H1 (cell line): Measurements from ENCODE around the gene EPN2. TPM values are rescaled to one million over a fixed set of nuclear protein-coding genes. Genes with fewer than 3 reads are reported as not detected.

Experiments
- CTCF ChIA-PET: fragments of 300-600 bp; sonication (Branson Sonifier 250); formaldehyde crosslinking; loops from one replicate; lab custom pipeline; 2021; ENCODE audit not compliant: partially characterized antibody; lab: Charles Lee
- POLR2A ChIA-PET: fragments of 300-600 bp; sonication (Branson Sonifier 250); formaldehyde crosslinking; loops from one replicate; lab custom pipeline; 2021; ENCODE audit warnings: inconsistent platforms; ENCODE audit not compliant: partially characterized antibody; lab: Charles Lee
- DNase-seq, 2 experiments: peaks; one replicate each; pipeline versions ENCODE4 v3.0.0 to v3.0.0-alpha.2; 2010 to 2022; ENCODE audit warnings: low spot score in 2 of 2, low read depth in 1 of 2, mixed read lengths in 1 of 2
- FAIRE-seq: peaks from 2 replicates; lab custom pipeline; 2011; peaks lifted over from hg19 to GRCh38; lab: Jason Lieb, UNC
- H2AFZ ChIP-seq: 2 replicates; pipeline ENCODE4 v1.8.1; 2012; ENCODE audit warnings: low read length, inconsistent platforms
- H2AK5ac ChIP-seq: 2 replicates; pipeline ENCODE4 v1.6.1; 2013; ENCODE audit warnings: low read depth, low read length
- H2BK120ac ChIP-seq: replicated peaks from 2 replicates; pipeline ENCODE3; 2013; ENCODE audit warnings: low read depth, low read length, inconsistent platforms
- H2BK12ac ChIP-seq: 2 replicates; pipeline ENCODE4 v1.6.1; 2013; ENCODE audit warnings: low read depth, low read length
- H2BK15ac ChIP-seq: 2 replicates; pipeline ENCODE4 v1.6.1; 2013; ENCODE audit warnings: low read length
- H2BK20ac ChIP-seq: 2 replicates; pipeline ENCODE4 v1.6.1; 2013; ENCODE audit warnings: low read length
- H2BK5ac ChIP-seq: 2 replicates; pipeline ENCODE4 v1.6.1; 2013; ENCODE audit warnings: low read depth, low read length
- H3K14ac ChIP-seq: 2 replicates; pipeline ENCODE4 v1.6.1; 2013; ENCODE audit warnings: inconsistent platforms; ENCODE audit not compliant: insufficient read length
- H3K18ac ChIP-seq: 2 replicates; pipeline ENCODE4 v1.6.1; 2013; ENCODE audit warnings: low read length; ENCODE audit errors: extremely low read depth
- H3K23ac ChIP-seq: 2 replicates; pipeline ENCODE4 v1.6.1; 2013; ENCODE audit warnings: inconsistent platforms; ENCODE audit not compliant: insufficient read length
- H3K23me2 ChIP-seq: 2 replicates; pipeline ENCODE4 v1.6.1; 2013; ENCODE audit warnings: low read depth, low read length
- H3K27ac ChIP-seq: 2 replicates; pipeline ENCODE4 v1.6.1; 2011; ENCODE audit warnings: low read depth, low read length, inconsistent platforms
- H3K27me3 ChIP-seq, 4 experiments: replicated peaks in 1 of 4; 1 replicate in 1 of 4; 2 replicates in 3 of 4; pipeline versions ENCODE4 v1.6.1 to v1.8.1; 2011 to 2013; ENCODE audit warnings: low read length in 3 of 4, mild to moderate bottlenecking in 3 of 4, inconsistent platforms in 2 of 4, mixed read lengths in 2 of 4, moderate library complexity in 1 of 4; ENCODE audit not compliant: control insufficient read depth in 3 of 4, insufficient read depth in 3 of 4; ENCODE audit errors: extremely low read depth in 1 of 4
- H3K36me3 ChIP-seq, 4 experiments: 2 replicates each; pipeline versions ENCODE4 v1.6.1 to v1.8.1; 2011 to 2013; ENCODE audit warnings: mild to moderate bottlenecking in 4 of 4, low read length in 3 of 4, moderate library complexity in 2 of 4, control low read depth in 1 of 4, inconsistent platforms in 1 of 4; ENCODE audit not compliant: insufficient read depth in 4 of 4, control insufficient read depth in 2 of 4
- H3K4ac ChIP-seq: replicated peaks from 2 replicates; pipeline ENCODE3; 2013; ENCODE audit warnings: low read length, low read depth, mixed read lengths, inconsistent platforms; ENCODE audit not compliant: insufficient read length
- H3K4me1 ChIP-seq, 4 experiments: replicated peaks in 1 of 4; 1 replicate in 1 of 4; 2 replicates in 3 of 4; pipeline versions ENCODE4 v1.6.1 to v1.8.1; 2011 to 2013; ENCODE audit warnings: low read length in 3 of 4, inconsistent platforms in 2 of 4, mixed read lengths in 1 of 4; ENCODE audit not compliant: insufficient read depth in 4 of 4, control insufficient read depth in 3 of 4
- H3K4me2 ChIP-seq, 2 experiments: 2 replicates each; pipeline versions ENCODE4 v1.6.1 to v1.8.1; 2011 to 2013; ENCODE audit warnings: low read depth in 2 of 2, low read length in 2 of 2, control low read depth in 1 of 2, inconsistent platforms in 1 of 2, mild to moderate bottlenecking in 1 of 2; ENCODE audit not compliant: insufficient read depth in 1 of 2
- H3K4me3 ChIP-seq, 4 experiments: fragments of 200-600, 300-600 bp in 1 of 4; sonication (generic), shearing (Covaris generic), sonication (Bioruptor Twin) in 1 of 4; 2 replicates each; pipeline versions ENCODE4 v1.5.1 to v1.8.1; 2011 to 2016; ENCODE audit warnings: low read length in 4 of 4, low read depth in 3 of 4, control low read depth in 2 of 4, inconsistent platforms in 2 of 4, mild to moderate bottlenecking in 2 of 4, mixed read lengths in 1 of 4, moderate library complexity in 1 of 4; ENCODE audit not compliant: insufficient read depth in 2 of 4; ENCODE audit errors: extremely low read depth in 1 of 4
- H3K56ac ChIP-seq: replicated peaks from 2 replicates; pipeline ENCODE3; 2013; ENCODE audit warnings: low read depth, mild to moderate bottlenecking, mixed read lengths, low read length, inconsistent platforms; ENCODE audit not compliant: insufficient read length
- H3K79me1 ChIP-seq: 2 replicates; pipeline ENCODE4 v1.6.1; 2013; ENCODE audit warnings: low read depth, low read length, control low read depth
- H3K79me2 ChIP-seq, 2 experiments: 2 replicates each; pipeline versions ENCODE4 v1.6.1 to v1.8.1; 2012 to 2013; ENCODE audit warnings: low read length in 2 of 2, mild to moderate bottlenecking in 2 of 2, inconsistent platforms in 1 of 2; ENCODE audit not compliant: insufficient read depth in 2 of 2, control insufficient read depth in 1 of 2
- H3K9ac ChIP-seq, 4 experiments: replicated peaks in 1 of 4; 1 replicate in 1 of 4; 2 replicates in 3 of 4; pipeline versions ENCODE4 v1.6.1 to v1.8.1; 2011 to 2013; ENCODE audit warnings: low read depth in 3 of 4, low read length in 3 of 4, control low read depth in 2 of 4, mild to moderate bottlenecking in 2 of 4, moderate library complexity in 2 of 4, inconsistent platforms in 1 of 4; ENCODE audit errors: extremely low read depth in 1 of 4
- H3K9me3 ChIP-seq, 2 experiments: 2 replicates each; pipeline versions ENCODE4 v1.6.1 to v1.8.1; 2012 to 2013; ENCODE audit warnings: mild to moderate bottlenecking in 2 of 2, moderate library complexity in 2 of 2, control low read depth in 1 of 2, inconsistent platforms in 1 of 2, low read depth in 1 of 2, low read length in 1 of 2, mixed read lengths in 1 of 2; ENCODE audit not compliant: insufficient read depth in 2 of 2
- H4K20me1 ChIP-seq, 2 experiments: replicated peaks in 1 of 2; 2 replicates each; pipeline versions ENCODE3 to v1.8.1; 2011 to 2013; ENCODE audit warnings: inconsistent platforms in 2 of 2, low read length in 2 of 2, mild to moderate bottlenecking in 1 of 2; ENCODE audit not compliant: insufficient read depth in 2 of 2, control insufficient read depth in 1 of 2
- H4K5ac ChIP-seq: 2 replicates; pipeline ENCODE4 v1.6.1; 2013; ENCODE audit warnings: low read length, low read depth, mixed read lengths, inconsistent platforms; ENCODE audit not compliant: insufficient read length
- H4K8ac ChIP-seq: 2 replicates; pipeline ENCODE4 v1.8.0; 2013; ENCODE audit warnings: mild to moderate bottlenecking, moderate library complexity, low read length, inconsistent platforms; ENCODE audit not compliant: insufficient read depth; ENCODE audit errors: extremely low read depth
- H4K91ac ChIP-seq: replicated peaks from 2 replicates; pipeline ENCODE3; 2013; ENCODE audit warnings: low read length, mixed read lengths, inconsistent platforms; ENCODE audit not compliant: insufficient read length
- CTBP2 ChIP-seq: IDR thresholded peaks from 2 replicates; pipeline ENCODE4 v1.7.0; 2011; ENCODE audit warnings: borderline replicate concordance, mild to moderate bottlenecking, moderate library complexity, mixed read lengths, low read length; ENCODE audit not compliant: insufficient read depth, insufficient read length
- GTF2F1 ChIP-seq: IDR thresholded peaks from 2 replicates; pipeline ENCODE4 v1.6.1; 2012; ENCODE audit warnings: low read depth, low read length, improper control_type of control experiment, borderline replicate concordance
- HDAC6 ChIP-seq: IDR thresholded peaks from one replicate; pipeline ENCODE4 v1.7.1; 2012; ENCODE audit warnings: low read depth, mild to moderate bottlenecking, inconsistent platforms, low read length, moderate library complexity
- KDM4A ChIP-seq: IDR thresholded peaks from one replicate; pipeline ENCODE4 v1.7.1; 2012; ENCODE audit warnings: low read depth, mild to moderate bottlenecking, moderate library complexity, low read length, inconsistent platforms; ENCODE audit not compliant: severe bottlenecking
- RAD21 ChIP-seq, 2 experiments: IDR thresholded peaks in 1 of 2; conservative IDR thresholded peaks in 1 of 2; 2 replicates each; pipeline ENCODE4 v1.6.1; 2011; ENCODE audit warnings: low read depth in 2 of 2, low read length in 2 of 2, improper control_type of control experiment in 1 of 2, inconsistent platforms in 1 of 2, mild to moderate bottlenecking in 1 of 2, moderate library complexity in 1 of 2
- YY1 ChIP-seq: IDR thresholded peaks from 2 replicates; pipeline ENCODE4 v1.6.1; 2011; ENCODE audit warnings: low read depth, mild to moderate bottlenecking, low read length
- WGBS, 2 experiments: shearing (Covaris generic) in 1 of 2; methylation state at CpG; one replicate each; pipeline versions ENCODE4 v1.1.6 to v1.1.7; 2013 to 2015; ENCODE audit warnings: low lambda C conversion rate in 2 of 2, mixed read lengths in 2 of 2, inconsistent platforms in 1 of 2, low coverage in 1 of 2, missing lambda C conversion rate in 1 of 2; ENCODE audit not compliant: insufficient replicate concordance in 2 of 2, insufficient coverage in 1 of 2, insufficient read length in 1 of 2; ENCODE audit errors: extremely low coverage in 1 of 2, missing lambda C conversion rate in 1 of 2; 5-methylcytosine and 5-hydroxymethylcytosine counted together
- polyA plus RNA-seq, 7 experiments: library from polyadenylated mRNA; depleted of rRNA in 3 of 7; stranded (reverse) in 5 of 7; unstranded in 2 of 7; fragments of >200 nt in 5 of 7; fragments of 200-250 nt in 2 of 7; gene quantifications; 1 replicate in 5 of 7; 2 replicates in 1 of 7; 4 replicates in 1 of 7; pipeline versions ENCODE4 v1.2.1 to v1.2.3, GENCODE V29; 2011 to 2013; ENCODE audit warnings: missing spikeins in 2 of 7, mixed read lengths in 2 of 7
- total RNA-seq: library from RNA; stranded (reverse); fragmentation: NEBNext Ultra II Directional; extraction: Animal tissue kit (Norgen Biotek cat#: 25700); gene quantifications from 2 replicates; pipeline ENCODE4 v1.2.1, GENCODE V29; 2021

Gene EPN2
- total and polyA plus RNA-seq, 2 of the 8 experiments (the other 6 are each of a cell fraction or from before 2014, with no cell fraction given) = 28.7 to 55.8 TPM

DNA sequence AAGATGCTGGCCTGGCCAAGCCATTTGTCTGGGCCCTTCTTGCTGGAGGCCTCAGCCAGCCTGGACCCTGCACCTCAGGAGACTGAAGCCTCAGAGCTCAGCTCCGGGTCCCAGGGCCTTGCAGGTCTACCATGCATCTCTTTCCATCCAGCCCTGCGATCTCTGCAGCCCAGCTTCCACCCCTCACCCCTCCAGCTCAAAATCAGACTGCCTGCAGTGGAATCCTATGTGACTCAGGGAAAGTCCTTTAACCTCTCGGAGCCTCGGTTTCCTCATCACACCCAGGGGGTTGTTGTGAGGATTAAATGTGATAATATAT lies 128.3 kb downstream of the EPN2 start:
- no peak overlapping the region for H2BK12ac ChIP-seq
- H3K23me2 ChIP-seq = peaks cover 6% of the 10 kb centered on the region; the same call in 1 of the 2 replicates
- CTCF ChIA-PET = interaction anchor here (0.6 to 6.7 kb wide), 18 partner anchors 9 to 401 kb away, joined by 3 to 66 read pairs (median 6); partner anchors contain the start of gene MAPK7
- no peaks in the 10 kb centered on the region for H3K9me3 ChIP-seq
- H3K9ac ChIP-seq = no peak overlapping the region
- no peak overlapping the region for H3K18ac ChIP-seq
- H2BK15ac ChIP-seq = no peak overlapping the region
- H4K5ac ChIP-seq = no peak overlapping the region
- H2AFZ ChIP-seq = no peak overlapping the region
- no peaks in the 10 kb centered on the region for H3K79me2 ChIP-seq
- FAIRE-seq (no peak), DNase-seq (no peak)
- no peaks in the 10 kb centered on the region for H3K36me3 ChIP-seq
- H3K27me3 ChIP-seq = no peaks in the 10 kb centered on the region; a peak in 1 of 7 replicates
- no peak overlapping the region for H3K4me2 ChIP-seq
- H2BK5ac ChIP-seq = no peak overlapping the region
- H4K20me1 ChIP-seq = no peaks in the 10 kb centered on the region
- H2BK120ac ChIP-seq = no peak overlapping the region
- H3K14ac ChIP-seq = no peak overlapping the region
- H3K79me1 ChIP-seq = no peaks in the 10 kb centered on the region
- no peak overlapping the region for H4K8ac ChIP-seq
- H3K23ac ChIP-seq = no peak overlapping the region
- H2AK5ac ChIP-seq = no peak overlapping the region
- 89% methylated on average over 4 of the region's 4 CpGs; no CpG with 5 or more reads in 1 of the 2 experiments for WGBS, 2 experiments
- H2BK20ac ChIP-seq = no peak overlapping the region
- H4K91ac ChIP-seq = no peak overlapping the region
- H3K27ac ChIP-seq = no peak overlapping the region
- POLR2A ChIA-PET = interaction anchor here (0.7 to 6.2 kb wide), 8 partner anchors 10 to 102 kb away, joined by 3 to 32 read pairs (median 4); partner anchors contain the start of genes MAPK7 and MFAP4
- no peak overlapping the region for H3K4me3 ChIP-seq
- H3K4me1 ChIP-seq = peaks cover 0 to 9% (median 3%) of the 10 kb centered on the region in 4 experiments; a peak in 4 of 7 replicates
- H3K56ac ChIP-seq = no peak overlapping the region
- no peak overlapping the region for H3K4ac ChIP-seq
- TF ChIP-seq RAD21 (IDR thresholded peaks at IDR 0.05 in 1 of 2, conservative IDR thresholded peaks at IDR 0.05 in 1 of 2; ENCODE audit: low read depth in 2 of 2, low read length in 2 of 2) (no peak), KDM4A (no peak), GTF2F1 (no peak), CTBP2 (no peak), HDAC6 (no peak), YY1 (no peak)
